HG02852 (cell line): ENCODE measurements around the gene UIMC1.

Experiments used
- ATAC-seq: cut with Tn5 transposase; IDR thresholded peaks from one replicate; pipeline ENCODE4 v1.9.1; 2021; ENCODE audit warnings: mild to moderate bottlenecking, moderate library complexity; ENCODE audit not compliant: unreplicated experiment

Gene UIMC1

GRCh38 chr5:176904276-176904675, 102.3 kb downstream of the UIMC1 start:
- no peak for ATAC-seq

- ATAC-seq = no peak
Measured at GRCh38 chr5:176902911-176903664, 103.5 kb downstream of the UIMC1 start.

GRCh38 chr5:176902102-176902814, 104.3 kb downstream of the UIMC1 start:
- no peak for ATAC-seq

GRCh38 chr5:176901260-176902101, 105.1 kb downstream of the UIMC1 start:
- peak; percentile 72 for ATAC-seq

GRCh38 chr5:176900780-176901204, 105.8 kb downstream of the UIMC1 start:
- no peak for ATAC-seq

GRCh38 chr5:176899946-176900779, 106.4 kb downstream of the UIMC1 start:
- no peak for ATAC-seq

- ATAC-seq = no peak
Measured at GRCh38 chr5:176899296-176899891, 107.2 kb downstream of the UIMC1 start, which contains the start of gene HK3. TSS of gene HK3 (minus strand) at chr5:176899346. CDS start at chr5:176896159, 3,187 bp downstream.

GRCh38 chr5:176897263-176897662, 109.3 kb downstream of the UIMC1 start:
- ATAC-seq = no peak

- ATAC-seq = no peak
Measured at GRCh38 chr5:176895831-176896230, 110.7 kb downstream of the UIMC1 start.

- ATAC-seq = no peak
Measured at GRCh38 chr5:176894298-176894697, 112.3 kb downstream of the UIMC1 start.

- ATAC-seq = no peak
Measured at GRCh38 chr5:176892663-176893062, 113.9 kb downstream of the UIMC1 start.

- no peak for ATAC-seq
Measured at GRCh38 chr5:176891331-176891958, 115.1 kb downstream of the UIMC1 start.

GRCh38 chr5:176890455-176891330, 115.9 kb downstream of the UIMC1 start:
- no peak for ATAC-seq

GRCh38 chr5:176889321-176890280, 117.0 kb downstream of the UIMC1 start:
- no peak for ATAC-seq

GRCh38 chr5:176888865-176889165, 117.8 kb downstream of the UIMC1 start:
- no peak for ATAC-seq

GRCh38 chr5:176888016-176888864, 118.3 kb downstream of the UIMC1 start:
- no peak for ATAC-seq
